ENCODE data around the gene CREB3L4.
A peak's percentile ranks its signal among the peaks of the same experiment; 100 is the strongest.
"Not testable (repeated sequence)": the region's sequence is repeated elsewhere in the genome, so short reads cannot be mapped to it uniquely, and the experiment has no call there.

Gene CREB3L4

DNA sequence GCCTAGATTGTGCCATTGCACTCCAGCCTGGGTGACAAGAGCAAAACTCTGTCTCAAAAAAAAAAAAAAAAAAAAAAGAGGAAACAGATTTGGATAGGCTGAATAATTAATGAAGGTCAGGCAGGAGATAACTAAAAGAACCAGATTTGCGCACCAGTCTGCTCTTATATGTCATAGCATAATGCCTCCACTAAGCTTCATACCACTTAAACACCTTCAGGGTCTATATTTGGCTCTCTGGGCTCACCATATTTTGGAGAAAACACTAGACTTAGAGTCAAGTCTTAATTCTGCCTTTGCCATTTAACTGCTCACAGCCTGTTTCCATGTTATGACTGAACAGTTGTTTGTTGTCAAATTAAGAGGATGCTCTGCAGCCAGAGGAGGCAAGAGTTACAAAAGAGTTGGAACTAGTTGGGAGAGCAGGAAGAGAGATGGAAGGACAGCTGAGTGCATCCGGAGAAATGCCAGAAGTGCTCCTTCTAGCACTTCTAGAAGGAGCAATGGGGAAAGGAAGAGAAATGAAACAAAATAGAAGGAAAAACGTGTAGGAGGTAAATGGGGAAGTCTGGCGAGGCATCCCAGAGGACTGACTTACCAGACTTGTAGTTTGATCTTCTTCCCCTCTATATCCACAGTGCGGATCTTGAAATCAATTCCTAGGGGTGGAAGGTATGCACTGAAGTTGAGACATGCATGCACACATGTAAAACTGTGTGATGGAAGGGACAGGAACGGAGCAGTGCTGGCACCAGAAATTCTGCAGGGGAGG is 16.6 kb downstream of the CREB3L4 start:
- no peak for DNase-seq (ENCODE audit: low read depth in 2 of 2)

DNA sequence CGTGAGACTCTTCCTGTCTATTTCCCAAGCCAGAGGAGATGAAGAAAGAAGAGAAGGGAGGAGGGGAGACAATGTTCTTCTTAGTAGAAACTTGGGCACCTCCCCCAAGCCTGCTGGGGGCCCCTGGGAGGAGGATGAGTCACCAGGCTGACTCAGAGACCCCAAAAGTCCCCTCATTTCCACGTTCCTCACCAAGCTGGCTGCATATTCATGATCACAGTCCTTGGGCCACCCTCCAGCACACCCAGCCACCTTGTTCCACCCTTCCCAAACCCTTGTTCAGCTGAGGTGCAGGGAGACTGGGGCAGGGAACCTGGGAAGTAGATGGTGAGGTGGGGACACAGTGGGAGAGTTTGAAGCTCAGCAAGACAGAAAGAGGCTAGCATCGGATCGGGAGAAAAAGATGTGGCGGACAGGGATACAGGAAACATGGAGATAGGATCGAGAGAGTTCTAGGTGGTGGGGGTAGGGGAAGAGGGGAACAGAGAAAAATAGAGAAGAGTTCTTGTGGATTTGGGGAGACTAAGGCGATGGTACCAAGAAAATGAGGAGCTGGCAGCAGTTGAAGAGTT is 17.7 kb downstream of the CREB3L4 start:
- peak; percentile 49 to 52 for DNase-seq (ENCODE audit: low read depth in 2 of 2)

DNA sequence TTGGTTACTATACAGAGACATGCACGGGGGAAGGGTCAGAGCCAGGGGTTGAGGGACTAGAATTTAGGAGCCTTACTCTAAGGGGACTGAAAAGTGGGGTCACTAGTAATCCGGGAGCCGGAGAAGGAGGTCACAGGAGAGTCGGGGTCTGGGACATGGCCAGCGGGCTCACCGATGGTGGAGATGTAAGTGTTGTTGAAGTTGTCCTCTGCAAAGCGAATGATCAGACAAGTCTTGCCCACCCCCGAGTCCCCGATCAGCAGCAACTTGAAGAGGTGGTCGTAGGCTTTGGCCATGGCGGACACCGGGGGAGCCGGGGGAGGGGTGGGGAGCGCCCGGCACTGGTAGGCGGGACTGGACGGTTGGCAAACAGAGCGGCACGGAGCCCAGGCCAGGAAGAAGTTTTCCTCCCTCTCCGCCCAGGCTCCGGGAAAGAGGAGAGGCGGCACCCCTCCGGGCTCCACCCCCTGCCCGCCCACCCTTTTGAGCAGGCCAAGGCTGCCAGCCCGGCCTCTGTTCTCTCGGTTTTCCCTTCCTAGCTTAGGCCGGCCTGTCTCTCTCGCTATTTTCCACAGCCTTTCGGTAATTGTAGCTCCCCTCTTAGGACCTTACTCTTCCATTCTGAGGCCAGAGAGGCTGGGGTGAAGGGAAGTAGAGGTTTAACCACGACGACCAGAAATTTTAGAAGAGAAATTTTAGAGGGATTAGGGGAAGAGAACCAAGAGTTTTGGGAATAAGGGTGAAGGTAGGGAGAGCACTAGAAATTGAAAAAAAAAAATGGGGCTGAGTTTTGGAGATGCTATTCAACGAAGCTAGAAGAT is 18.4 kb downstream of the CREB3L4 start, which contains the start of gene RAB13:
Gene RAB13 (minus strand): TSS at position 399 of the 821 bp plus-strand sequence. CDS start 103 bp downstream, at position 296.
- peak; percentile 47 to 53 for DNase-seq (ENCODE audit: low read depth in 2 of 2)

DNA sequence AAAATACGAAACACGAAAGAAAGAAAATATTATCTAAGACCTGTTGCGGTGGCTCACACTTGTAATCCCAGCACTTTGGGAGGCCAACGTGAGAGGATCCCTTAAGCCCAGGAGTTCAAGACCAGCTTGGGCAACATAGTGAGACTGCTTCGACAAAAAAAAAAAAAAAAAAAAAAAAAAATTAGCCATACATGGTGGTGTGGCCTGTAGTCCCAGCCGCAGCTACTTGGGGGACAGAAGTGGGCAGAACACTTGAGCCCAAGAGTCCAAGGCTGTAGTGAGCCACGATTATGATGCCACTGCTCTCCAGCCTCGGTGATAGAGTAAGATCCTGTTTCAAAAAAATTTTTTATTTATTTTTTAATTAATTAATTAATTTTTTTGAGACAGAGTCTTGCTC is 19.9 kb downstream of the CREB3L4 start:
- DNase-seq (ENCODE audit: low read depth in 2 of 2) = no peak

DNA sequence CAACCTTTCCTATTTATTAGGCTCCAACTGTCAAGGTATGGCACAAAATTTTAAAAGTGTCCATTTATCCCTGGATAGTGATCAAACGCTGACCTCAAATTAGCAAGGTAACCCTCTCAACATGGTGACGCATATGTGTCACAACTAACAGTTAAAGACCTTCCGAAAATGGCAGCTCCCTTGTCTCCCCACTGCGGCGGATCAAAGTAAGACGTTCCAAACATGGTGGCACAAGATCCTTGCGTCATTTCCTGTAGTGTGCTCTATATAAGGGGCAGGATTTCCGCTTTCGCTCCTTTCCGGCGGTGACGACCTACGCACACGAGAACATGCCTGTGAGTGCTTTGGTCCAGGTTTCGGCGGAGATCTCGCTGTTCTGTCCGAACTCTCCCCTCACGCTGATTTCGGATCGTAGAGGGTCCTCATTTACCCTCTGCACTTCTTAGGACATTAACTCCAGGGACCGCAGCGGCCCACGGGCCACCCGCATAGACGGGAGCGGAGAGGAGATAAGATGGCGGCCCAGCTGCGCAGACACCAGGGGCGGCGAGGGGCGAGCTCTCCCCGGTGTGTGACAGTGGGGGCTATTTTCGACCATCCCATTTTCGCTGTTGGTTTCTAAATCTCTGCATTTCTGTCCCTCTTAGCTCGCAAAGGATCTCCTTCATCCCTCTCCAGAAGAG is 22.9 kb downstream of the CREB3L4 start, which contains the start of gene RPS27:
Gene RPS27 (plus strand): TSS at position 295 of the 683 bp plus-strand sequence. CDS start 35 bp downstream, at position 330.
- peak; percentile 96 to 97 for DNase-seq (ENCODE audit: low read depth in 2 of 2)

DNA sequence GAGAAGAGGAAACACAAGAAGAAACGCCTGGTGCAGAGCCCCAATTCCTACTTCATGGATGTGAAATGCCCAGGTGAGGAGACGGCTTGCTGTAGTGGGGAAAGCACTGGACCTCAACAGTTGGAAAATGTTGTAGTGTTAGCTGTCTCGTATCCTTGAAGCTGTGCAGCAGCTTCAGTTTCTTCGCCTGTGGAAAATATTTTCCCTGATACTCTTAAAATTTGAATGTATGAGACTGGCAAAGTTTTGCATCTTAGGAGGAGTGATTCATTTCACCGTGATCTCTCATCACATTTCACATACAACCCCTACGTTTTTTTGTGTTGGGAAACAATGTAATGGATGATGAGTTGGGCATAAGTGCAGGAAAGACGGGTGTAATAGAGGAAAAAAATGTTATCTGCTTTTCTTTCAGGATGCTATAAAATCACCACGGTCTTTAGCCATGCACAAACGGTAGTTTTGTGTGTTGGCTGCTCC is 23.5 kb downstream of the CREB3L4 start:
- DNase-seq (ENCODE audit: low read depth in 2 of 2) = no peak

DNA sequence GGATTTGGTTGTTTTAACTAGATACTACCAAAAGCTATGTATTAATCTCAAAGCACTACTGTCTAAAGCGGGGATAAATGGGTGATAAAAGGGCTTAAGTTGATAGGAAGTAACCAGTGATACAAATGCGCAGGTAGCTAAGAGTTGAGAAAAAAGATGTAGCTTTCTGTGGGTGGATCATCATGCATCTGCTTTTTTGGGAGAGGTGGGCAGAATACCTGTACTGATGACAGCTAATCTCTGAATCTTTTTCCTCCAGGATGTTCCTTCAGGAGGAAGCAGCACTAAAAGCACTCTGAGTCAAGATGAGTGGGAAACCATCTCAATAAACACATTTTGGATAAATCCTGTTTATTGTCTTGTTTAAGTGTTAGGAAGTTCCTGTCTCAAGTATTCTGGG is 24.1 kb downstream of the CREB3L4 start:
- DNase-seq (ENCODE audit: low read depth in 2 of 2) = no peak

DNA sequence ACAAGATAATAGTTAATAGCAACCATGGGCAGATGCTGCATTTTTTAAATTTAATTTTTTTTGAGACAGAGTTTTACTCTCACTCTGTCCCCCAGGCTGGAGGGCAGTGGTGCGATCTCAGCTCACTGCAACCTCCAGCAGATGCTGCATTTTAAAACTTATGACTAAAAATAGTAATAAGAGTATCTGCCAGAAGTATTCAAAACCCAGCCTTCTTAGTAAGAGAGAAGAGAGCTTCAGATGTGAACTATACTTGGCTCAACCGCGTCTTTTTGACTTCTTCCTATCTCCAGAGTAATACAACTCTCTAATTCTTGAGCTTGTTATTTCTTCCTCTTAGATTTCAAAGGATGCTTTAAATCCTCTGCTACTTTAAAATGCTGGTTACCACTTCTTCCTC is 27.5 kb downstream of the CREB3L4 start:
- DNase-seq (ENCODE audit: low read depth in 2 of 2) = no peak

DNA sequence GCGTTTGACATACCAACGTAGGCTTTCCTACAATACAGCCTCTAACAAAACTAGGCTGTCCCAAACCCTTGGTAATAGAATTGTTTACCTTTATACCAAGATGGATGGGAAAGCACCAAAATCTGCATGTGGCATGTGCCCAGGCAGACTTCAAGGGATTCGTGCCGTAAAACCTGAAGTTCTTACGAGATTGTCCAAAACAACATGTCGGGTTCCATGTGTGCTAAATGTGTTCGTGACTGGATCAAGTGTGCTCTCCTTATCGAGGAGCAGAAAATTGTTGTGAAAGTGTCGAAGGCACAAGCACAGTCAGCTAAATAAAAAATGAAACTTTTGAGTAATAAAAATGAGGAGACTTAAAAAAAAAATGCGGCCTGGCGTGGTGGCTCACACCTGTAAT is 27.9 kb downstream of the CREB3L4 start:
- DNase-seq (ENCODE audit: low read depth in 2 of 2) = no peak

DNA sequence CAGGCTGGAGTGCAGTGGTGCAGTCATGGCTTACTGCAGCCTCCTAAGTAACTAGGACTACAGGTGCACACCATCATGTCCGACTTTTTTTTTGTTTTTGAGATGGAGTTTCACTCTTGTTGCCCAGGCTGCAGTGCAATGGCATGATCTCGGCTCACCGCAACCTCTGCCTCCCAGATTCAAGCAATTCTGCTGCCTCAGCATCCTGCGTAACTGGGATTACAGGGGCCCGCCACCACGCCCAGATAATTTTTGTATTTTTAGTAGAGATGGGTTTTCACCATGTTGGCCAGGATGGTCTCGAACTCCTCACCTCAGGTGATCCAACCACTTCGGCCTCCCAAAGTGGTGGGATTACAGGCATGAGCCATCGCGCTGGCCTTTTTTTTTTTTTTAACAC is 29.2 kb downstream of the CREB3L4 start:
- DNase-seq (ENCODE audit: low read depth in 2 of 2) = not testable (repeated sequence)

DNA sequence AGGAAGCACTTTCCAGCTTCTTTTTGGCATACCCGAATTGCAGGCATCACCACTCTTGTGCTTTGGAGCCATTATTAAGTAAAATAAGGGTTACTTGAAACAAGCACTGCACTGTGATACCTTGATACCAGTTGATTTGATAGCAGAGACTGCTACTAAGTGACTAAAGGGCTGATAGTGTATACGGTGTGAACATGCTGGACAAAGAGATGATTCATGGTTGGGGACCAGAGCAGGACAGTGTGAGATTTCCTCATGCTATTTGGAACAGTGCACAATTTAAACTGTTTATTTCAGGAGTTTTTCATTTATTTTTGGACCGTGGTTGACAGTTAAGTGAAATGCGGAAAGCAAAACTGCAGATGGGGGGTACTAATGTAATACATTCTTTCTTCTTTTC is 32.7 kb downstream of the CREB3L4 start:
- no peak for DNase-seq (ENCODE audit: low read depth in 2 of 2)

DNA sequence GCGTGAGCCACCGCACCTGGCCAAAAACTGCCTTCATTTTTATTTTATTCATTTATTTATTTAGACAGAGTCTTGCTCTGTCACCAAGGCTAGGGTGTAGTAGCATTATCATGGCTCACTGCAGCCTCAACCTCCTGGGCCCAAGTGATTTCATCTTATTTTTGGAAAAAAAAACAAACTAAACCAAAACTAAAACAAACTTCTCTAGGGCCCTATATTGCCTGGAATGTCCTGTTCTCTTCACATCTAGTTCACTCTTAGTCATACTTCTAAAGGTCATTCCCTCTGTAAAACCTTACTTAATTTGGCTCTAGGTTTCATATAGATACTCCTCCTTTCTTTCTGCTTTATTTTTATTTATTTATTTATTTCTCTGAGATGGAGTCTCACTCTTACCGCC is 38.4 kb downstream of the CREB3L4 start:
- no peak for DNase-seq (ENCODE audit: low read depth in 2 of 2)

DNA sequence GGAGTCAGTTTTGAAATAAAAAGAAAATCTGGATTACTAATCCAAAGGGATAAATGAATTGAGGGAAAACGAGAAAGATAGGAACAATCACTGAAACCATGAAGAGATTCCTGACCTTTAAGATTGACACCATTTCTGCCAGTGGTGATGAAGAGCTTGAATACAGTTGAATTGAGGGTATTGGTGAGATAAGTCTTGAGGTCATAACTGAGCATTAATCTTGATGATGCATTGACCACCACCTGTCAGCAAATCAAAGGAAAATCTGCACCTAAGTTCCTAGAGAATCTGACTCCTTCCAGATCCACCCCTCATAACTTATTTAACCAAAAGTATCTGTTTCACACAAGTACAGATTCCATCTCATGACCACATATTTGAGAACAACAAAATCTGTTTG is 44.4 kb downstream of the CREB3L4 start:
- no peak for DNase-seq (ENCODE audit: low read depth in 2 of 2)

DNA sequence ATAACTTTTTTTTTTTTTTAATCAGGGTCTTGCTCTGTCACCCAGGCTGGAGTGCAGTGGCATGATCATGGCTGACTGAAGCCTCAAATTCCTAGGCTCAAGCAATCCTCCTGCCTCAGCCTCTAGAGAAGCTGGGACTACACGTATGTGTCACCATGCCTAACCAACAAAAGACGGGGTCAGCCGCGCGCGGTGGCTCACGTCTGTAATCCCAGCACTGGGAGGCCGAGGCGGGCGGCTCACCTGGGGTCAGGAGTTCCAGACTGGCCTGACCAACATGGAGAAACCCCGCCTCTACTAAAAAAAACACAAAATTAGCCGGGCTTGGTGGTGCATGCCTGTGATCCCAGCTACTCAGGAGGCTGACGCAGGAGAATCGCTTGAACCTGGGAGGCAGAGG is 44.8 kb downstream of the CREB3L4 start:
- not testable (repeated sequence) for DNase-seq (ENCODE audit: low read depth in 2 of 2)

DNA sequence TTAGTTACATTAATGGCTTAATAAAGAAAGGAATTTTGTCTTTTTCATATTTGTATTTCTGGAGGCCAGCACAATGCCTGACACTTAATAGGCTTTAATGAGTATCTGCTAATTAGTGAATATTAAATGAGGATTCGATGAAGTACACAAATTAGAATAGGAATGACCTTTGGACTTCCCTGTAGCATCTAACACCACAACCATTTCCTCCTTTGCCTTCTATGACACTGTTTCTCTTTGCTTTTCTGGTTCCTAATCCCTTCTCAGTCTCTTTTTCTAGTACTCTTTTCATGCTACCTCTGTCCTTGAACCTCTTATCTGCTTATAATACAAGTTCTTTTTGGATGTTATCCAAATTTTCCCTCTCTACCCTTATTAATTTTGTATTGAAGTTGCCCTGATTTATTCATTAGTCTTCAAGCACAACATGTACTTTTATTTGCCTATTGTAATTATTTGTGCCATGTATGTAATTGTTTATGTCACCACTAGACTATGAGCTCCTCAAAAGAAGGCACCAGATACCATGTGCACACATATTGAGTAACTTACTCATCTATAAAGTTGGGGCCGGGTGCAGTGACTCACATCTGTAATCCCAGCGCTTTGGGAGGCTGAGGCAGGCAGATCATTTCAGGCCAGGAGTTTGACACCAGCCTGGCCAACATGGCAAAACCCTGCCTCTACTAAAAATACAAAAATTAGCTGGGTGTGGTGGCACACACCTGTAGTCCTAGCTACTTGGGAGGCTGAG is 46.6 kb downstream of the CREB3L4 start:
- peak in 1 of 2 experiments; percentile 2 for DNase-seq (ENCODE audit: low read depth in 2 of 2)

DNA sequence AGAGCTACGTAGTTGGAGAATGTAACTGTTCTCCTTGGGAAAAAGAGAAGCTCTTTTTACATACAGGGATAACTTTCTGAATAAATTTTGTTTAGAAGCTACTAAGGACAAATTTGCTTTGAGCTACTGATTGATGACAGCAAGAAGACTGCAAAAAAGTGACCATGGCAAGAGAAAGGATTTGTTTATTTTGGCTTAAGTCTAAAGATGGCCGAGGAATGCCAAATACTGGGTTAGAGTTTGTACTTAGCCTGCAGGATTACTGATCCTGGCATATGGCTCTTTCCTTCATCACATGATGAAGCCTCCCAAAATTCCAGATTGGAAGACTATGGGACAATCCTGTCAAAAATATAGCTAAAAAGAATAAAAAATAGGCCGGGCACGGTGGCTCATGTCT is 51.6 kb downstream of the CREB3L4 start:
- DNase-seq (ENCODE audit: low read depth in 2 of 2) = no peak

DNA sequence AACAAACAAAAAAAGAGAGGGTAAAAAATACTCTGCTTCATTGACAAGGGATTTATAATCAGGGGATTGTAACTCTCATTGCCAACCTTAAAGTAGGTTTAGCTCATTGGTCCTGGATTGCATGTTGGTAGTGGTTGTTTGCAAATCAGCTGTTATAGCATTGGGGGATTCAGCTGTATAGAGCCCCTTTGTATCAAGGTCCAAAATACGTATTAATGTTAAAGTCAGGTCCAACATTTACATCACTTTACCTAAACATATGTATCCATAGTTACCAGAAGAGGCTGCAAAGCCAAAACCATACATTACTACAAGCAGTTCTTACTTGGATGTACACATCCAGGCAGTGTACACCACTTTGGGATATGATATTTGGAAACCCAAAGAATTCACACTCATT is 52.2 kb downstream of the CREB3L4 start:
- no peak for DNase-seq (ENCODE audit: low read depth in 2 of 2)
